Measurements from ENCODE around the gene LRRC31.

LRRC31 gene

DNA sequence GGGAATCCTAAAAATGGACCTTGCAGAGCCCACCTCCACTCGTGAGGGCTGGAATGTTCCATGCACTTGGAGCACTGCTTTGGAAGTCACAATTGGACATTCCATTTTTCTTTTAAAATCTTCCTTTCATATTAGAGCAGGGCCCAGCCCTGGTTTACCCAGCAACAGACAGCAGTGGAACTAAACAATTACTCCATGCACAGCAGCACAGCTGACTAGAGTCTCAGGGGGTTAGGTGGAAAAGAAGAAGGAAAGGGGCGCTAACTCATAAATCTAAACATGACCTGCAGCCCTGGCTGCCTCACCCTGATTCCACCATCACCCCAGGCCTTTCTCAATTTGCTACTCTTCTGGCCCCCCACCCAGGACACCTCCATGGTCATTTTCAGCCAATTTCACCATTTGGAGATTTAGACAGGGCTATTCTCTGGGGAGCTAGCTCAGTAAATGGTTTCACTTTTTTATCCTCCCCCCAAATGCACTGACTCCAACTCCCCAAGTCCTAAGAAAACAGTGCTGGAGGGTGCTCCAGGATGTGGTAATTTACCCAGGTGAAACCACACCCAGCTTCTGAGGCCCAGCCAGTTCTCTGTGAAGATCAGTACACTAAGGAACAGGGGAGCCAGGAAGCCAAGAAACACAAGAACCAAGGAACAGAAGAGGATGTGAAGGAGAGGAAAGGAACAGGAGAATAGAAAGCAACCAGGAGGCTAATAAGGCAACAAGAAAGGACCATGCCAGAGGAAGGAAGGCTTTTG is 1.6 kb upstream of the LRRC31 start:
- DNase-seq = no peak
- no peak overlapping the region for H2BK5ac ChIP-seq (ENCODE audit: low read depth, low read length, poor library complexity, severe bottlenecking)
- no peak overlapping the region for H2BK15ac ChIP-seq (ENCODE audit: low read depth, poor library complexity, severe bottlenecking)
- H4K91ac ChIP-seq (ENCODE audit: low read length) = no peak overlapping the region
- H3K27ac ChIP-seq (ENCODE audit: low read length, poor library complexity, severe bottlenecking) = no peak overlapping the region
- H3K4me2 ChIP-seq (ENCODE audit: low read length, poor library complexity, severe bottlenecking) = no peak overlapping the region
- H3K9me3 ChIP-seq (ENCODE audit: control insufficient read depth, low read length) = no peaks in the 10 kb centered on the region
- no peaks in the 10 kb centered on the region for H3K27me3 ChIP-seq (ENCODE audit: control insufficient read depth in 1 of 2, insufficient read depth in 1 of 2, low read length in 2 of 2)
- WGBS = 89% methylated on average over 1 of the region's 2 CpGs
- H3K36me3 ChIP-seq (ENCODE audit: control insufficient read depth in 1 of 2, insufficient read depth in 2 of 2, low read depth in 1 of 2, low read length in 2 of 2) = no peaks in the 10 kb centered on the region
- H3K4me1 ChIP-seq (ENCODE audit: control insufficient read depth, insufficient read depth, low read depth, low read length) = peaks cover 9% of the 10 kb centered on the region
- no peak overlapping the region for H2AK5ac ChIP-seq (ENCODE audit: low read length, severe bottlenecking)
- no peak overlapping the region for H2AFZ ChIP-seq (ENCODE audit: low read depth, low read length)
- no peak overlapping the region for H2BK120ac ChIP-seq (ENCODE audit: low read depth, low read length)
- H4K8ac ChIP-seq (ENCODE audit: low read length) = no peak overlapping the region
- H2BK12ac ChIP-seq (ENCODE audit: low read length in 2 of 2) = no peak overlapping the region
- H3K18ac ChIP-seq (ENCODE audit: low read depth in 1 of 2, low read length in 2 of 2) = no peak overlapping the region
- peak overlapping the region in 1 of 2 experiments; percentile 49 for H3K23ac ChIP-seq (ENCODE audit: low read length in 2 of 2)
- H3K9ac ChIP-seq (ENCODE audit: low read length) = no peak overlapping the region
- H3K79me1 ChIP-seq (replicated peaks; ENCODE audit: low read length, poor library complexity, severe bottlenecking) = no peaks in the 10 kb centered on the region
- H3K4ac ChIP-seq (ENCODE audit: low read depth in 1 of 2, low read length in 2 of 2) = no peak overlapping the region
- H3K14ac ChIP-seq (ENCODE audit: low read length in 2 of 2) = no peak overlapping the region
- no peak overlapping the region for H3K4me3 ChIP-seq (ENCODE audit: insufficient read depth in 1 of 2, low read depth in 1 of 2, low read length in 2 of 2)

DNA sequence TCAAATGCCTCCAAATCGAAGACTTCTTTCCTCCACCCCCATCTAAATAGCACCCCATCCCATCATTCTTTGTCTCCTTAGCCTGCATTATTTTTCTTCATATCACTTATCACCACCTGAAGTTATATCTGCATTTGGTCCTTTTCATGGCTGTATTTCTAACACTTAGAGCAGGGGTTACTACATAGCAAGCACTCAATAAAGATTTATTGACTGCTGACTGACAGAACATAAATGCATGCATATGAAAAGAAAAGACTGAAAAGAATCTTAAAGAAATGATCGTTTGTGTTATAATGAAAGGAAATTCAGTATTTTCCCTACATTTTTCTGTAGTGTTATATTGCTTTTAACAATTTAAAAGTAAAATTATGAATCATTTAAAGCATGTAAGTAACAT is 1.4 kb downstream of the LRRC31 start:
- H2BK15ac ChIP-seq (ENCODE audit: low read depth, poor library complexity, severe bottlenecking) = no peak overlapping the region

GRCh38 chr3:169867584-169868210 is 2.0 kb downstream of the LRRC31 start:
- H2BK15ac ChIP-seq (ENCODE audit: low read depth, poor library complexity, severe bottlenecking) = no peak overlapping the region
- no peak overlapping the region for H4K91ac ChIP-seq (ENCODE audit: low read length)
- H3K14ac ChIP-seq (ENCODE audit: low read length in 2 of 2) = no peak overlapping the region
- no peak for DNase-seq
- no peak overlapping the region for H3K18ac ChIP-seq (ENCODE audit: low read depth in 1 of 2, low read length in 2 of 2)
- no peak overlapping the region for H3K23ac ChIP-seq (ENCODE audit: low read length in 2 of 2)
- no peak overlapping the region for H2BK12ac ChIP-seq (ENCODE audit: low read length in 2 of 2)
- H4K8ac ChIP-seq (ENCODE audit: low read length) = no peak overlapping the region
- 71% methylated on average over 2 of the region's 3 CpGs for WGBS
- H3K9me3 ChIP-seq (ENCODE audit: control insufficient read depth, low read length) = no peaks in the 10 kb centered on the region
- H3K27me3 ChIP-seq (ENCODE audit: control insufficient read depth in 1 of 2, insufficient read depth in 1 of 2, low read length in 2 of 2) = peaks cover 9 to 12% of the 10 kb centered on the region in 2 experiments
- no peak overlapping the region for H2BK120ac ChIP-seq (ENCODE audit: low read depth, low read length)
- no peak overlapping the region for H2BK5ac ChIP-seq (ENCODE audit: low read depth, low read length, poor library complexity, severe bottlenecking)
- H3K4me1 ChIP-seq (ENCODE audit: control insufficient read depth, insufficient read depth, low read depth, low read length) = peaks cover 9% of the 10 kb centered on the region
- H3K4ac ChIP-seq (ENCODE audit: low read depth in 1 of 2, low read length in 2 of 2) = no peak overlapping the region
- H3K79me1 ChIP-seq (replicated peaks; ENCODE audit: low read length, poor library complexity, severe bottlenecking) = no peaks in the 10 kb centered on the region
- H3K4me2 ChIP-seq (ENCODE audit: low read length, poor library complexity, severe bottlenecking) = no peak overlapping the region
- no peak overlapping the region for H2AFZ ChIP-seq (ENCODE audit: low read depth, low read length)
- H3K36me3 ChIP-seq (ENCODE audit: control insufficient read depth in 1 of 2, insufficient read depth in 2 of 2, low read depth in 1 of 2, low read length in 2 of 2) = no peaks in the 10 kb centered on the region
- no peak overlapping the region for H3K4me3 ChIP-seq (ENCODE audit: insufficient read depth in 1 of 2, low read depth in 1 of 2, low read length in 2 of 2)
- no peak overlapping the region for H3K9ac ChIP-seq (ENCODE audit: low read length)
- H3K27ac ChIP-seq (ENCODE audit: low read length, poor library complexity, severe bottlenecking) = no peak overlapping the region
- H2AK5ac ChIP-seq (ENCODE audit: low read length, severe bottlenecking) = no peak overlapping the region

More for the DNA sequence above, 1.4 kb downstream of the LRRC31 start:
- Histone ChIP-seq H2BK12ac (ENCODE audit: low read length in 2 of 2) (no peak overlapping the region), H3K4me2 (ENCODE audit: low read length, poor library complexity, severe bottlenecking) (no peak overlapping the region), H3K27me3 (ENCODE audit: control insufficient read depth in 1 of 2, insufficient read depth in 1 of 2, low read length in 2 of 2) (peaks cover 9 to 12% of the 10 kb centered on the region in 2 experiments), H3K14ac (ENCODE audit: low read length in 2 of 2) (no peak overlapping the region), H3K4ac (ENCODE audit: low read depth in 1 of 2, low read length in 2 of 2) (no peak overlapping the region), H3K4me1 (ENCODE audit: control insufficient read depth, insufficient read depth, low read depth, low read length) (peaks cover 9% of the 10 kb centered on the region), H4K8ac (ENCODE audit: low read length) (no peak overlapping the region), H3K18ac (ENCODE audit: low read depth in 1 of 2, low read length in 2 of 2) (no peak overlapping the region), H3K4me3 (ENCODE audit: insufficient read depth in 1 of 2, low read depth in 1 of 2, low read length in 2 of 2) (no peak overlapping the region), H2AK5ac (ENCODE audit: low read length, severe bottlenecking) (no peak overlapping the region), H3K79me1 (replicated peaks; ENCODE audit: low read length, poor library complexity, severe bottlenecking) (no peaks in the 10 kb centered on the region), H2AFZ (ENCODE audit: low read depth, low read length) (no peak overlapping the region), H4K91ac (ENCODE audit: low read length) (no peak overlapping the region), H3K9me3 (ENCODE audit: control insufficient read depth, low read length) (no peaks in the 10 kb centered on the region), H3K36me3 (ENCODE audit: control insufficient read depth in 1 of 2, insufficient read depth in 2 of 2, low read depth in 1 of 2, low read length in 2 of 2) (no peaks in the 10 kb centered on the region), H3K23ac (ENCODE audit: low read length in 2 of 2) (no peak overlapping the region), H2BK120ac (ENCODE audit: low read depth, low read length) (no peak overlapping the region), H2BK5ac (ENCODE audit: low read depth, low read length, poor library complexity, severe bottlenecking) (no peak overlapping the region), H3K27ac (ENCODE audit: low read length, poor library complexity, severe bottlenecking) (no peak overlapping the region), H3K9ac (ENCODE audit: low read length) (no peak overlapping the region)
- no peak for DNase-seq
- WGBS = 68% methylated on average over 1 of the region's 2 CpGs

- Histone ChIP-seq H4K8ac (ENCODE audit: low read length) (no peak overlapping the region), H2AFZ (ENCODE audit: low read depth, low read length) (no peak overlapping the region), H3K79me1 (replicated peaks; ENCODE audit: low read length, poor library complexity, severe bottlenecking) (no peaks in the 10 kb centered on the region), H2BK120ac (ENCODE audit: low read depth, low read length) (no peak overlapping the region), H3K18ac (ENCODE audit: low read depth in 1 of 2, low read length in 2 of 2) (no peak overlapping the region), H2AK5ac (ENCODE audit: low read length, severe bottlenecking) (no peak overlapping the region), H3K27me3 (ENCODE audit: control insufficient read depth in 1 of 2, insufficient read depth in 1 of 2, low read length in 2 of 2) (peaks cover 9 to 16% of the 10 kb centered on the region in 2 experiments), H3K14ac (ENCODE audit: low read length in 2 of 2) (no peak overlapping the region), H3K4ac (ENCODE audit: low read depth in 1 of 2, low read length in 2 of 2) (no peak overlapping the region), H3K23ac (ENCODE audit: low read length in 2 of 2) (no peak overlapping the region), H2BK5ac (ENCODE audit: low read depth, low read length, poor library complexity, severe bottlenecking) (no peak overlapping the region), H3K9me3 (ENCODE audit: control insufficient read depth, low read length) (no peaks in the 10 kb centered on the region), H3K27ac (ENCODE audit: low read length, poor library complexity, severe bottlenecking) (no peak overlapping the region), H3K4me3 (ENCODE audit: insufficient read depth in 1 of 2, low read depth in 1 of 2, low read length in 2 of 2) (no peak overlapping the region), H3K4me2 (ENCODE audit: low read length, poor library complexity, severe bottlenecking) (no peak overlapping the region), H3K36me3 (ENCODE audit: control insufficient read depth in 1 of 2, insufficient read depth in 2 of 2, low read depth in 1 of 2, low read length in 2 of 2) (no peaks in the 10 kb centered on the region), H3K4me1 (ENCODE audit: control insufficient read depth, insufficient read depth, low read depth, low read length) (peaks cover 3% of the 10 kb centered on the region), H2BK15ac (ENCODE audit: low read depth, poor library complexity, severe bottlenecking) (no peak overlapping the region), H3K9ac (ENCODE audit: low read length) (no peak overlapping the region), H4K91ac (ENCODE audit: low read length) (no peak overlapping the region), H2BK12ac (ENCODE audit: low read length in 2 of 2) (no peak overlapping the region)
- 91% methylated on average over 10 of the region's 12 CpGs for WGBS
- DNase-seq = no peak
Observed at GRCh38 chr3:169865176-169865767, 4.5 kb downstream of the LRRC31 start.

All from mesenchymal stem cell (in vitro differentiated cells and primary cell).